AG04449 (cell line): Measurements from ENCODE around the gene RBBP5.

Source experiments
- CTCF ChIA-PET: fragments of 350-600 bp; formaldehyde crosslinking; extraction: SDS; loops from one replicate; lab custom pipeline; 2021; ENCODE audit warnings: antibody characterized with exemption; lab: Yijun Ruan, JAX
- POLR2A ChIA-PET: fragments of 400-600, 350-600 bp; formaldehyde crosslinking; extraction: SDS; loops from one replicate; lab custom pipeline; 2020; ENCODE audit warnings: antibody characterized with exemption, inconsistent platforms; lab: Yijun Ruan, JAX
- DNase-seq: peaks from one replicate; pipeline ENCODE4 v3.0.0-alpha.2; 2010; ENCODE audit warnings: low read depth, low spot score
- H3K4me3 ChIP-seq: 2 replicates; pipeline ENCODE4 v1.5.1; 2011; ENCODE audit warnings: low read depth, mild to moderate bottlenecking, control low read depth, low read length
- TF ChIP-seq, protein P1 (sequence below): IDR thresholded peaks from one replicate; pipeline ENCODE4 v1.5.1; 2011; ENCODE audit warnings: mild to moderate bottlenecking, moderate library complexity, low read length, control low read depth, inconsistent platforms; ENCODE audit not compliant: insufficient read depth; ENCODE audit errors: missing control alignments

The RBBP5 gene

GRCh38 chr1:205037539-205037938 lies 84.2 kb downstream of the RBBP5 start:
- no peak overlapping the region for H3K4me3 ChIP-seq
- no peak for DNase-seq
- CTCF ChIA-PET, result interaction anchor here (5.9 kb wide), 1 partner anchor 24 kb away, joined by 47 read pairs; no protein-coding TSS in a partner anchor

More at GRCh38 chr1:205037539-205037938, 84.2 kb downstream of the RBBP5 start:
- TF ChIP-seq, protein P1, sequence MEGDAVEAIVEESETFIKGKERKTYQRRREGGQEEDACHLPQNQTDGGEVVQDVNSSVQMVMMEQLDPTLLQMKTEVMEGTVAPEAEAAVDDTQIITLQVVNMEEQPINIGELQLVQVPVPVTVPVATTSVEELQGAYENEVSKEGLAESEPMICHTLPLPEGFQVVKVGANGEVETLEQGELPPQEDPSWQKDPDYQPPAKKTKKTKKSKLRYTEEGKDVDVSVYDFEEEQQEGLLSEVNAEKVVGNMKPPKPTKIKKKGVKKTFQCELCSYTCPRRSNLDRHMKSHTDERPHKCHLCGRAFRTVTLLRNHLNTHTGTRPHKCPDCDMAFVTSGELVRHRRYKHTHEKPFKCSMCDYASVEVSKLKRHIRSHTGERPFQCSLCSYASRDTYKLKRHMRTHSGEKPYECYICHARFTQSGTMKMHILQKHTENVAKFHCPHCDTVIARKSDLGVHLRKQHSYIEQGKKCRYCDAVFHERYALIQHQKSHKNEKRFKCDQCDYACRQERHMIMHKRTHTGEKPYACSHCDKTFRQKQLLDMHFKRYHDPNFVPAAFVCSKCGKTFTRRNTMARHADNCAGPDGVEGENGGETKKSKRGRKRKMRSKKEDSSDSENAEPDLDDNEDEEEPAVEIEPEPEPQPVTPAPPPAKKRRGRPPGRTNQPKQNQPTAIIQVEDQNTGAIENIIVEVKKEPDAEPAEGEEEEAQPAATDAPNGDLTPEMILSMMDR, result no peak
- POLR2A ChIA-PET, result no interaction called here
